GM19099 (cell line): ENCODE results near the gene PVR.

Experiments
- POLR2A ChIP-seq: IDR thresholded peaks from 3 replicates; pipeline ENCODE4 v1.6.1; 2011; ENCODE audit warnings: low read depth; ENCODE audit not compliant: insufficient read length; ENCODE audit errors: extremely low read depth

PVR gene

DNA sequence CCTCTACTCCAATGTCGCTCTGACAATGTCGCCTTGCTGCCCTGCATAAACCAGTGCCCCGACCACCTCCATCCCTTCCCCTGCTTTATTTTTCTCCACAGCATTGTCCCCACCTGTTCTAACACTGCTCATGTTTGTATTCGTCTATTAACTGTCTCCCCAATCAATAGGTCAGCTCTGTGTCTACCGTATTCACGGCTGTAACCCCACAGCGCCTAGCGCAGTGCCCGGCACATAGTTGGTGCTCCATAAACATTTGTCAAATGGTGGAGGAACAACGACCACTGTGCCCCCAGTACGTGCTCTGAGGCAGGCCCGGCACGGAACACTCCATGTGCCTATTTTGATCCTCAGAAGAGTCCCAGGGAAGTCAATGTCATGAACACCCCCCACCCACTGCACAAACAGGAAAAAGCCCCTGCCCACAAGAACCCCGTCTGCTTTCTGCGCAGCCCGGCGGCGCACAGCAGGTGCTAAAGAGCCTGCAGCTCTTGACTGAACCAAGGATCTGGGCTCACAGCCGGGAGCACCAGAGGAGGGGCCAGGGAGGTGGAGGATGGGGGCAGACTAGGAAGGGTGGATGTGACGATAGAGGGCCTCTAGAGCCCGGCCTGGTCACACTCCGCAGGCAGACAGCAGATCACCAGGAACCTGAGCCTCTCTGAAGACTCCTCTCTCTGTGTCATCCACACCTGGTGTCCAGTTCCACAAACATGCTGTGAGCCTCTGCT lies 53.4 kb downstream of the PVR start:
- TF ChIP-seq POLR2A = no peak

DNA sequence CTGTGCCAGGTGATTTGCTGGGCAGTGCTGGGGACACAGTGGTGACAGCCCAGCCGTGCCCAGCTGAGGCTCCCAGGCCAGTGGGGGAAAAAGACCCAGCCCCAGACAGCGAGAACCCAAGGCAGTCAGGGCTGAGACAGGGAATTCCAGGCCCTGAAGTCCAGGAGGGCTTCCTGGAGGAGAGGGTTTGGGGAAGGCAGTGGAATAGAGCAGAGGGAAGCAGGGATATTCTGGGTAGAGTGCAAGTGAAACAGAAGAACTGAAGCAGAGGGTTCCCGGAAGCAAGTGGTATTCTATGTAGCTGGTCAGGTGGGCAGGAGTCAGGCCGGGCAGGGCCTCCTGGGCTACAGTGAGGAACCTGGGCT lies 53.9 kb downstream of the PVR start:
- TF ChIP-seq POLR2A = no peak

- no peak for TF ChIP-seq POLR2A
Observed at GRCh38 chr19:44698492-44699201, 54.9 kb downstream of the PVR start, which contains the start of gene CEACAM16. Gene CEACAM16 (plus strand): TSS chr19:44699151. CDS start chr19:44701457, 2,306 bp downstream.

DNA sequence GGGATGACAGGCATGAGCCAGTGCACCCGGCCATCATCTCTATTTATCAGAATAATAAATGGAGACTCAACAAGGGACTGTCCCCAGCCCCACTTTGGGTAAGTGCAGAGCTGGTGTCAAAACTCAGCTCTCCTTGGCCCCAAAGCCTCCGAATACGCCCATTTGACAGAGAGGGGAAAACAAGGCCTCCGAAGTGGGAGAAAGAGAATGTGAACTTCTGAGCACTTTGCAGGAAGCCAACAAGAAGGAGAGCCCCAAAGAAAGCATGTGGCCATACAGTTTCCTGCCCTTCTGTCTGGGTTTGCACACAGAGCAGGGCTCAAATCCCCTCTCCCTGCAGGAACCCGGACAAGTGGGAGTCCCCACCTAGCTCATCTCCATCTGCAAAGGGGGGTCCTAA lies 56.8 kb downstream of the PVR start:
- TF ChIP-seq POLR2A = no peak

DNA sequence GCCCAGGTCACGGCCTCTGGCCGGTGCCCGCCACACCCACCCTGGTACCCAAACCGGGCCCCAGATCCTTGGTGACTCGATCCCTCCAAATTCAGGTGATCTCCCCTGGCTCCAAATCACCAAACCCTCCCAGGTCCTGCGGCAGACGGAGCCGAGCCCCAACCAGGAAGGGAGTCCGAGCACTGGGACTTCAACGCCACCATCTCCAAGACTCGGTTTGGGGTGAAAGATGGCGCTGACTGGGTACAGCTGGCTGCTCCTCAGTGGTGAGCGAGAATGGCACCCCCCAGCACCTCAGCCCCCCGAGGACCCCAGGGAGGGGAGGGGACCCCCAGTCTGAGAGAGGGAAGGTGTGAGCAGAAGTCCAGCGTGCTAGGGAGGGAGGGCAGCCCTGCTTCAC lies 57.5 kb downstream of the PVR start:
- TF ChIP-seq POLR2A = no peak

DNA sequence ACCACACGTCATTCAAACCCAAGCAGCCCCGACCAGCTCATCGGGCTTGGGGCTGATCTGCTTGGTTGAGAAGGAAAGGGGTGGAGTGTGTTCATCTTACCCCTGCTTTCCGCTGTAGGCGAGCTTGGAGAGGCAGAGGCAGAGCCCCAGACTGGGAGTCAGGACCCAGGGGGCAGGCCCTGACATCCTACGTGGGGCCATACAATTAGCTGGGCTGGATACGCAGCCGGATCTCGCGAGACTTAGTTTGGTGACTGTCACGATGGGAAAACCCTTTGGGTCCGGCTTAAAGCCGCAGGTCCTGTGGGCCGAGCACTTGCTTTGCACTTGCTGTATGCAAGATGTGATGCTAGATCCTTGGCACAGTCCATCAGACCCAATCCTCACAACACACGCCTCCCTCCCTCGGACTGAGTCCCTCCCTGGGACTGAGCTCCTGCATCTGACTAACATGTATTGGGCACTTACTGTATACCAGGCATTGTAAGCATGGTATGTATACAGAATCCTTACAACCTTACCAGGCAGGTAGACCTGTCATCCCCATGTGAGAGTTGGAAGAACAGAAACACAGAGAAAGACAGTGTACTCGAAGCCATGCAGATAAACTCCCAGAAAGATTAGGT lies 59.0 kb downstream of the PVR start:
- TF ChIP-seq POLR2A = no peak

DNA sequence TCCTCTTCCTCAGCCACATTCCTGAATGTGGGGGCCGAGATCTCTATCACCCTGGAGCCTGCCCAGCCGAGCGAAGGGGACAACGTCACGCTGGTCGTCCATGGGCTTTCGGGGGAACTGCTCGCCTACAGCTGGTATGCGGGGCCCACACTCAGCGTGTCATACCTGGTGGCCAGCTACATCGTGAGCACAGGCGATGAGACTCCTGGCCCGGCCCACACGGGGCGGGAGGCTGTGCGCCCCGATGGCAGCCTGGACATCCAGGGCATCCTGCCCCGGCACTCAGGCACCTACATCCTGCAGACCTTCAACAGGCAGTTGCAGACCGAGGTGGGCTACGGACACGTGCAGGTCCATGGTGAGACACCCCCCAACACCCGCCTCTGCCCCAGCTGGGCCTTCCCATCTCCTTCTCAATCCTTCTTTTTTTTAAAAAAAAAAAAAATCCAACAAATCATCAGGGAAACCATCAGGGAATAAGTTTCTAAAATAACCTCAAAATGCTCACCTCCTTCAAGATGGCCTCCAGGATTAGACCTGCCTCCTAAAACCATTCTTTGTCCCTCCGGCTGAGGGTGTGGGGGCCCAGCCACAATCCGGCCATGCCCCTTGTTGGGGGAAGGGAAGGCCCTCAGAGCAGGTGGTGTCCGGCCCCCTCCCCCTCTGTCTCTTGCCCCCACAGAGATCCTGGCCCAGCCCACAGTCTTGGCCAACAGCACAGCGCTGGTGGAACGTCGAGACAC lies 59.8 kb downstream of the PVR start:
- TF ChIP-seq POLR2A = no peak

DNA sequence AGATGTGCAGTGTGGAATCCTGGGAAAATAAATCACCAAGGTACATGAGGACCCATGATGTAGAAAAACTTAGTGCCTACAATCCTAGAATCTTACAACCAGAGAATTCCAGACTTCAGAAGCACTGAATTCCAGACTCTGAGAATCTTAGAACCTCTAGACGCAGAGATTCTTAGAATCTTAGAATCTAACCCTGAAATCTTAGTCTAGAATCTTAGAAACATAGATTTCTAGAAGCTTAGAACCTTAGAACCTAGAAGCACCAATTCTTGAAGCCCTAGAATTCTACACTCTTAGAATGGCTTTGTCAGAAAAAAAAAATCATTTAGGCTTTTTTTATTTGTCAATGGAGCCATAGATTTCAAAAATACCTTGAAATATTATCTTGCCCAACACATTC lies 61.3 kb downstream of the PVR start:
- TF ChIP-seq POLR2A = no peak

- TF ChIP-seq POLR2A = no peak
Observed at GRCh38 chr19:44705502-44706010, 61.8 kb downstream of the PVR start.

DNA sequence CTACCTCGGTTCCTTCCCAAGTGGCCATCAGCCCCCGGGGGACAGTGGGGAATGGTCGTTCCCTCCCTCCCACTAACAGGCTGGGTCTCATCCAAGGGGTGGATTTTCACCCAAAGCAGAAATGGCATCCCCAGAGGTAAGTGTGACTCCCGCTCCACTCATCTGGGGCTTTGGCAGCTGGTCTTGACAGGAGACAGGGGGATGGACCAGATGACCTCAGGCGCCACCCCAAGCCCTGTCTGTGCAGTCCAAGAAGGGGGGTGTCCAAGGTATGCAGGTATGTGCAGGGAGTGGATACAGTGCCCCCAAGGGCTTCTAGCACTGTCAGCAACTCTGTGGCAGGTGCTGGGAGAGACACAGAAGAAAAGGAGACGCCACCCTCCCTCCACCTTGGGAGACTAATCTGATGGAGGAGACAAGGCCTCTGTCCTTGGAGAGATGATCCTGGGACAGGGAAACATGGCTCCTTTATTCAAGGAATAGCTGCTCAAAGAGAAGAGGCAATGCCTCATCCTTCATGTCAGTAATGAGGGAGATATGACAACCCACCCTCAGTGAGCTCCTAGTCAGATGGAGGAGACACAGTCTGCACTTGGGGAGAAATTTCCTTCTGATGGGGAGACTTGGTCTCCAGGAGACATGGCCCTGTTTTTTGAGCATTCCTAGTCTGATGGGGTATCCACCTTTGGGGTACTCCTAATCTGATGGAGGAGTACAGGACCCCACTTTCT lies 63.0 kb downstream of the PVR start:
- TF ChIP-seq POLR2A = no peak

GRCh38 chr19:44707794-44708193 lies 64.1 kb downstream of the PVR start:
- TF ChIP-seq POLR2A = no peak

DNA sequence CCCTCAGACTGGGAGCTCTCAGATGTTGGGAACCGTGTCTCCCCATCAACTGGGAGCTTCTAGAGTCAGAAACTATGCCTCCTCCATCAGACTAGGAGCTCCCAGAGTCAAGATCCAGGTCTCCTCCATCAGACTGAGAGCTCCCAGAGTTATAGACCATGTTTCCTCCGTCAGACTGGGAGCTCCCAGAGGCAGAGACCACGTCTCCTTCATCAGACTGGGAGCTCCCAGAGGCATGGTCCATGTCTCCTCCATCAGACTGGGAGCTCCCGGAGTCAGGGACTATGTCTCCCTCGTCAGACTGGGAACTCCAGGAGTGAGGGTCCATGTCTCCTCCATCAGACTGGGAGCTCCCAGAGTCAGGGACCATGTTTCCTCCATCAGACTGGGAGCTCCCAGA lies 65.2 kb downstream of the PVR start:
- TF ChIP-seq POLR2A = no peak

- TF ChIP-seq POLR2A = no peak
Observed at GRCh38 chr19:44710483-44710882, 66.8 kb downstream of the PVR start.

GRCh38 chr19:44712864-44713515 lies 69.3 kb downstream of the PVR start:
- TF ChIP-seq POLR2A = no peak
